Measurements from ENCODE around the gene UNC13C. TPM values are rescaled to one million over a fixed set of nuclear protein-coding genes. Genes with fewer than 3 reads are reported as not detected.

UNC13C gene
- total RNA-seq, 1 donor from 2014 or later, result 0.21 TPM

- TF ChIP-seq, protein P1, sequence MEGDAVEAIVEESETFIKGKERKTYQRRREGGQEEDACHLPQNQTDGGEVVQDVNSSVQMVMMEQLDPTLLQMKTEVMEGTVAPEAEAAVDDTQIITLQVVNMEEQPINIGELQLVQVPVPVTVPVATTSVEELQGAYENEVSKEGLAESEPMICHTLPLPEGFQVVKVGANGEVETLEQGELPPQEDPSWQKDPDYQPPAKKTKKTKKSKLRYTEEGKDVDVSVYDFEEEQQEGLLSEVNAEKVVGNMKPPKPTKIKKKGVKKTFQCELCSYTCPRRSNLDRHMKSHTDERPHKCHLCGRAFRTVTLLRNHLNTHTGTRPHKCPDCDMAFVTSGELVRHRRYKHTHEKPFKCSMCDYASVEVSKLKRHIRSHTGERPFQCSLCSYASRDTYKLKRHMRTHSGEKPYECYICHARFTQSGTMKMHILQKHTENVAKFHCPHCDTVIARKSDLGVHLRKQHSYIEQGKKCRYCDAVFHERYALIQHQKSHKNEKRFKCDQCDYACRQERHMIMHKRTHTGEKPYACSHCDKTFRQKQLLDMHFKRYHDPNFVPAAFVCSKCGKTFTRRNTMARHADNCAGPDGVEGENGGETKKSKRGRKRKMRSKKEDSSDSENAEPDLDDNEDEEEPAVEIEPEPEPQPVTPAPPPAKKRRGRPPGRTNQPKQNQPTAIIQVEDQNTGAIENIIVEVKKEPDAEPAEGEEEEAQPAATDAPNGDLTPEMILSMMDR (IDR thresholded peaks at IDR 0.05; ENCODE audit: insufficient read depth, low read length, poor library complexity, severe bottlenecking), result no peak
These were observed 180.8 kb downstream of the UNC13C start for GRCh38 chr15:54159012-54159411.

DNA sequence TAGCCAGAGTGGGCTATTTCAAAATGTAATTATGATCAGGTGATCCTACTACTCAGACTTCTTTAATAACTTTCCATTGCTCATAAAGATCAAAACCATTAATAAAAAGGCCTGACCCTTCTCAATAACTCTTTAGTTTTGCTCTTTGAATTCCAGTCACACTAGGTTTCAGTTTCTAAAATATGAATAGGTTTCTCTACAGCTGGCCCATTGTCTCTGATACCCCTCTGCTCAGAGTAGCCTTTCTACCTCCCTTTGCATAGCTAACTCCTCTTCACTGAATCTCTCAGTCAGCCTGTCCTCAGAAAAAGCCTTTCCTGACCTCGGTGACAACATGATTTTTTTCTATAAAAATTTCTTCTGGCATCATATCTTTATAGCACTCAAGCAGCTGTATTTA is 209.1 kb downstream of the UNC13C start:
- TF ChIP-seq, protein P1 (IDR thresholded peaks at IDR 0.05; ENCODE audit: insufficient read depth, low read length, poor library complexity, severe bottlenecking), result no peak
- H3K27me3 ChIP-seq (ENCODE audit: control insufficient read depth, insufficient read depth, low read length), result no peaks in the 10 kb centered on the region
- no peak overlapping the region for H3K4me3 ChIP-seq (ENCODE audit: low read depth, low read length)
- no peak for DNase-seq (ENCODE audit: low read depth)
- H3K36me3 ChIP-seq (ENCODE audit: control insufficient read depth, insufficient read depth, low read length), result no peaks in the 10 kb centered on the region

More at GRCh38 chr15:54159012-54159411, 180.8 kb downstream of the UNC13C start:
- H3K27me3 ChIP-seq (ENCODE audit: control insufficient read depth, insufficient read depth, low read length), result no peaks in the 10 kb centered on the region
- no peak for DNase-seq (ENCODE audit: low read depth)
- no peaks in the 10 kb centered on the region for H3K36me3 ChIP-seq (ENCODE audit: control insufficient read depth, insufficient read depth, low read length)
- no peak overlapping the region for H3K4me3 ChIP-seq (ENCODE audit: low read depth, low read length)

DNA sequence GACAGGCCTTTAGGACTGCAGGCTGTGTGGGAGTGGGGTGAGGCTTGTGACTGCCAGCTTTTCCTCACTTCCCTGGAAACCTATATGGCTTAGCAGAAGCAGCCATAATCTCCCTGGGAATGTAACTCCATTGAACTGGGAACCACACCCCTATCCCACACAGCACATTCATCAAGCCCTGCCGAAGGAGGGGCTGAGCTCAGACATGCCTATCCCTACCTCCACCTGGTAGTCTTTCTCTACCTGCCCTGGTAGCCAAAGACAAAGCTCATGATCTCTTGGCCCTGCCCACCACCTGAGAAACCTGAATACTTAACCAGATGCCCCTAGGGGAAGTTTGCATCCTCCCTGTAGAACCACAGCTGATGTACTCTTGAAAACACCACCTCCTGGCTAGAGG is 219.8 kb downstream of the UNC13C start:
- H3K36me3 ChIP-seq (ENCODE audit: control insufficient read depth, insufficient read depth, low read length), result no peaks in the 10 kb centered on the region
- no peak overlapping the region for H3K4me3 ChIP-seq (ENCODE audit: low read depth, low read length)
- TF ChIP-seq, protein P1 (IDR thresholded peaks at IDR 0.05; ENCODE audit: insufficient read depth, low read length, poor library complexity, severe bottlenecking), result no peak
- no peak for DNase-seq (ENCODE audit: low read depth)
- H3K27me3 ChIP-seq (ENCODE audit: control insufficient read depth, insufficient read depth, low read length), result no peaks in the 10 kb centered on the region

DNA sequence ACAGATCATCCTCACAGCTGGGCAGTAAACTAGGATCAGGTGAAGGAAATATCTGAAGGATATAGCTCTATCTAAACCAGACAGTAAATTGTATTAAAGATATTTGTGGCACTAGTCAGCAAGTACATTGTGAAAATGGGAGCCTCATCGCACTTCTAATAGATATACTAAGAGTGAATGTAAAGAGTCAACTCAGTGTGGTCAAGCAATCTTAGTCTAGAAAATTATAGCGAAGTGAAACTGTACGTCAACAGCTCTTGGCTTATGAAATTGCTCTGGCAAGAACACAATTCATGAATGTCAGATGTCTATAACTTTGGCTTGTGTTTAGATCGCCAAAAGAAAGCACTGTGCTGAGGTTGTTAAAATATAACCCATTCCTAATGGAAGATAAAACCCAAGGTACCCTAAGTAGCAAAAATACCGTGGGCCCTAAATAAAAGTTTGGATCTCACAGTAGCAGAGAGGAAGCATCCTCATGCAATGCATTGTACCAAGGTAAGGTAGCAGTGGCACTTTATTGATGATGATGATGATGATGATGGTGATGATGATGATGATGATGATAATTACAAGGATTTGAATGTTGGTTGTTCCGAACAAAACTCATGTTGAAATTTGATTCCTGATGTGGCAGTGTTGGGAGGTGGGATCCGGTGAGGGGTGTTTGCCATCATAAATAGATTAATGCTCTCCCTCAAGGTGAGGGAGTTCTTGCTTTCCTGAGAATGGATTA is 228.5 kb downstream of the UNC13C start:
- H3K27me3 ChIP-seq (ENCODE audit: control insufficient read depth, insufficient read depth, low read length), result no peaks in the 10 kb centered on the region
- H3K36me3 ChIP-seq (ENCODE audit: control insufficient read depth, insufficient read depth, low read length), result no peaks in the 10 kb centered on the region
- no peak overlapping the region for H3K4me3 ChIP-seq (ENCODE audit: low read depth, low read length)
- TF ChIP-seq, protein P1 (IDR thresholded peaks at IDR 0.05; ENCODE audit: insufficient read depth, low read length, poor library complexity, severe bottlenecking), result no peak
- no peak for DNase-seq (ENCODE audit: low read depth)

GRCh38 chr15:54208786-54209185 is 230.5 kb downstream of the UNC13C start:
- H3K4me3 ChIP-seq (ENCODE audit: low read depth, low read length), result no peak overlapping the region
- H3K27me3 ChIP-seq (ENCODE audit: control insufficient read depth, insufficient read depth, low read length), result no peaks in the 10 kb centered on the region
- no peaks in the 10 kb centered on the region for H3K36me3 ChIP-seq (ENCODE audit: control insufficient read depth, insufficient read depth, low read length)
- TF ChIP-seq, protein P1 (IDR thresholded peaks at IDR 0.05; ENCODE audit: insufficient read depth, low read length, poor library complexity, severe bottlenecking), result no peak
- DNase-seq (ENCODE audit: low read depth), result no peak

DNA sequence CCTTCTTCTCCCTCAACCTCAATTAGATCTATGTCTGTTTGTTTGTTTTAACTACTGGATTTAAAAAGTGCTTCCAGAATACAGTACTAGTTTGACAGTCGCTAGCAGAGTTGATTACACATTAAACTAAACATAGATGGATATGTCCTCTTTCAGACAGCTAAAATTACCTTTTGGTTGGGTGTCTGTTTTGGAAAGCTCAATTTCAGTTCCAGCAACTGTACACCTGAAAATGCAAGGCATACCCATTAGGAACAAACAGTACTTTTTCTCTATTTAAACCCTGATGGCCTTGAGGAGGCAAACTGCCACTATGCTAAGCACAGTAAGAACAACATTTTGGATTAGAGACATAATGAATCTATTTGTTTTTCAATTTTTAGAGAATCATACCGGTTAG is 234.4 kb downstream of the UNC13C start:
- DNase-seq (ENCODE audit: low read depth), result no peak
- Histone ChIP-seq H3K27me3 (ENCODE audit: control insufficient read depth, insufficient read depth, low read length) (no peaks in the 10 kb centered on the region), H3K36me3 (ENCODE audit: control insufficient read depth, insufficient read depth, low read length) (no peaks in the 10 kb centered on the region), H3K4me3 (ENCODE audit: low read depth, low read length) (no peak overlapping the region)
- TF ChIP-seq, protein P1 (IDR thresholded peaks at IDR 0.05; ENCODE audit: insufficient read depth, low read length, poor library complexity, severe bottlenecking), result no peak
